Cardiac fibroblast (primary cell): ENCODE measurements around the gene SLC16A3.

Experiments
- DNase-seq, 2 donors: peaks; one replicate each; pipeline versions ENCODE4 v3.0.0 to v3.0.0-alpha.2; 2010; ENCODE audit warnings: low read depth in 2 of 2
- H3K4me3 ChIP-seq, 2 donors: replicated peaks in 1 of 2; 1 replicate in 1 of 2; 2 replicates in 1 of 2; pipeline ENCODE4 v1.5.1; 2011; ENCODE audit warnings: low read depth in 2 of 2, low read length in 2 of 2, mild to moderate bottlenecking in 2 of 2, moderate library complexity in 1 of 2
- TF ChIP-seq, protein P1 (sequence below): IDR thresholded peaks from one replicate; pipeline ENCODE4 v1.5.1; 2011; ENCODE audit warnings: low read depth, mild to moderate bottlenecking, low read length, inconsistent platforms

SLC16A3 gene

DNA sequence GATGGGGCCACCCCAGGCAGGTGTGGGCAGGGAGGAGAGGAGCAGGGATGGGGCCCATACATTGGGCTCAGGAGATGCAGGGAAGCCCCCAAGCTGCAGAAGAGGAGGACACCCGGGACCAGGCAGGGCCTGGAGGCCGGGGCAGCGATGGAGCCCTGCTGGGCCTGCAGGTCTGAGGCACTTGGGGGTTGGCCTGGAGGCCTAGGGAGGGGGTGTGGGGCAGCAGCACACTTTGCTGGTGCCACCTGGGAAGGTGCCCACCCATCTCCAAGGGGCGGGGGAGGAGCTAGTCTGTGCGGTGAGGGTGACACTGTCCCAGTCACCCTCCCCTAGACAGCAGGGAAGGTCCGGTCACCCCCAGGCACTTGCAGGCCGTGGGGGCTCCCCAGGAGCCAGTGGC is 9.8 kb upstream of the SLC16A3 start:
- no peak overlapping the region for H3K4me3 ChIP-seq
- TF ChIP-seq, protein P1, sequence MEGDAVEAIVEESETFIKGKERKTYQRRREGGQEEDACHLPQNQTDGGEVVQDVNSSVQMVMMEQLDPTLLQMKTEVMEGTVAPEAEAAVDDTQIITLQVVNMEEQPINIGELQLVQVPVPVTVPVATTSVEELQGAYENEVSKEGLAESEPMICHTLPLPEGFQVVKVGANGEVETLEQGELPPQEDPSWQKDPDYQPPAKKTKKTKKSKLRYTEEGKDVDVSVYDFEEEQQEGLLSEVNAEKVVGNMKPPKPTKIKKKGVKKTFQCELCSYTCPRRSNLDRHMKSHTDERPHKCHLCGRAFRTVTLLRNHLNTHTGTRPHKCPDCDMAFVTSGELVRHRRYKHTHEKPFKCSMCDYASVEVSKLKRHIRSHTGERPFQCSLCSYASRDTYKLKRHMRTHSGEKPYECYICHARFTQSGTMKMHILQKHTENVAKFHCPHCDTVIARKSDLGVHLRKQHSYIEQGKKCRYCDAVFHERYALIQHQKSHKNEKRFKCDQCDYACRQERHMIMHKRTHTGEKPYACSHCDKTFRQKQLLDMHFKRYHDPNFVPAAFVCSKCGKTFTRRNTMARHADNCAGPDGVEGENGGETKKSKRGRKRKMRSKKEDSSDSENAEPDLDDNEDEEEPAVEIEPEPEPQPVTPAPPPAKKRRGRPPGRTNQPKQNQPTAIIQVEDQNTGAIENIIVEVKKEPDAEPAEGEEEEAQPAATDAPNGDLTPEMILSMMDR: no peak
- DNase-seq: no peak

DNA sequence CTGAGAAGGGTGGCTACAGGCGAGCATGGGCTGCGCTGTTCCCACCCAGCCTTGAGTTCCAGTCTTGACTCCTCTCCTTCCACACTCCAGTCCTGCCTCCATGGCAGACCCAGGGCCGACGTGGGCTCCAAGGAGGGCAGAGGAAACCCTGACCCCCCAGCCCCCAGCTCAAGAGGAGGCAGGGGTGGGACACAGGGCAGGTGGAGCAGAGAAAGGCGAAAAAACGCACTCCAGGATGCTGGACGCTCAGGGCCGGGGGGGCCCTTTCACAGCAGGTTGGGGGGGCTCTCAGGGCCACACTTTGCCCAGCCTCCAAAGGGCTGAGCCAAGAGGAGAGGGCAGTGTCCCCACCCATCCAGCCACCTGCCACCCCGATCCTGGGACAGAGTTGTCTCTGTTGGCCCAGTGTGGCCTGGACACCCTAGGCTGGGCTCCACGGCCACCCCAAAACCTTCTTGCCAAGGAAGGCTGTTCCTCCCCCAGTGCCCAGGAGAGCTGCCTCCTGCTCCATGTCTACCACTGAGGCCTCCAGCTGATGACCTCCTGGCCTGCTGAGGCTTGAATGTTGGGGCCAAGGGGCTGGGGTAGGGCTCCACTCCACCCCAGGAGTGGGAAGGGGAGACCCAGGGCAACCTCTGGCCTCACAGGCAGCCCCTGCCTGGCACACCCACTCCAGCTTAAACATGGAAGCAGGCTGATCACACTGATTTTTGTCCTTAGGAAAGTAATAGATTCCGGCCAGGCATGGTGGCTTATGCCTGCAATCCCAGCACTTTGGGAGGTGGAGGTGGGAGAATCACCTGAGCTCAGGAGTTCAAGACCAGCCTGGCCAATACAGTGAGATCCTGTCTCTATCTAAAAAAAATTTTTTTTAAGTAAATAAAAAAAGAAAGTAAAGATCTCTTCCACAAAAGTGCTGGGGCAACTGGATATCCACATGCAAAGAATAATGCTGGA is 8.8 kb upstream of the SLC16A3 start:
- TF ChIP-seq, protein P1: no peak
- no peak overlapping the region for H3K4me3 ChIP-seq

DNA sequence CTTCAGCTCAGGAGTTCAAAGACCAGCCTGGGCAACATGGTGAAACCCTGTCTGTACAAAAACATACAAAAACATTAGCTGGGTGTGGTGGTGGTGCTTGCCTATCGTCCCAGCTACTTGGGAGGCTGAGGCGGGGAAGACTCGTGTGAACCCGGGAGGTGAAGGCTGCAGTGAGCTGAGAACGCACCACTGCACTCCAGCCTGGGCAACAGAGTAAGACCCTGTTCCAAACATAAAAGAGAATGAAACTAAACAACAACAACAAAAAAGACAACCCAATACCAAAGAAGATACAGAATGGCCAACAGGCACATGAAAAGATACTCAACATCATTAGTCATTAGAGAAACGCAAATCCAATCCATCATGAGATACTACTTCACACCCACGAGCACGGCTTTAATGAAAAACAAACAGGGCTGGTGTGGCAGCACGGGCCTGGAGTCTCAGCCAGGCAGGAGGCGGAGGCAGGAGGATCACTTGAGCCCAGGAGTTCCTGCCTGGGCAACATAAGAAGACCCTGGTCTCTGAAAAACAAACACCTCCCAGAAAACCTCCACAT is 7.4 kb upstream of the SLC16A3 start:
- TF ChIP-seq, protein P1: no peak

More for the DNA sequence above, 8.8 kb upstream of the SLC16A3 start:
- DNase-seq: no peak

DNA sequence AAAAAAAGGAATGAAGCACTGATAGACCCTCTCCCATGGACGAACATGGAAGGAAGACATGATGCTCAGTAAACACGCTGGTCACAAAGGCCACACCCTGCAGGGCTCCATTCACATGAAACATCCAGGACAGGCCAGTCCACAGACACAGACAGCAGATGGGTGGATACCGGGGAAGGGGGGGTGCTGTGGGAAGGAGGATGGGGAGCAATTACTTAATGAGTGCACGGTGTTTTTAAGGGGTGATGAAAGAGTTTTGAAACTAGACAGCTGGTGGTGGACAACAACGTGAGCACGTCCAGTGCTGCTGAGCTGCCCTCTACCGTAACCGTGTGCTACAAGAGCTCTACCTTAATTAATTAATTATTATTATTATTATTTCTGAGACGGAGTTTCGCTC is 6.0 kb upstream of the SLC16A3 start:
- peak in 1 of 2 donors; percentile 18 for DNase-seq

More for the DNA sequence above, 7.4 kb upstream of the SLC16A3 start:
- no peak overlapping the region for H3K4me3 ChIP-seq
- DNase-seq: no peak

DNA sequence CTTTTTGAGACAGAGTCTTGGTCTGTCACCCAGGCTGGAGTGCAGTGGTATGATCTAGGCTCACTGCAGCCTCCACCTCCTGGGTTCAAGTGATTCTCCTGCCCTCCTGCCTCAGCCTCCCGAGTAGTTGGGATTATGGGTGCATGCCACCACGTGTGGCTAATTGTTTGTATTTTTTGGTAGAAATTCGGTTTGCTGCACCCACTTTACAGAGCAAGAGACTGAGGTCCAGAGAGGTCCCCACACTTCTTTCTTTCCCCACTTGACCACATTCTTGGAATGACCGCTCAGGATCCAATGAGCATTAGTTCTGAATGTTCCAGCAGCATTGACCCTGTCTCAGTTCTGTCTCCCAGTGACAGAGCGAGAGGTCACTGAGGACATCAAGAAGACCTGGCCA is 5.3 kb upstream of the SLC16A3 start:
- TF ChIP-seq, protein P1: no peak
- H3K4me3 ChIP-seq: no peak overlapping the region
- no peak for DNase-seq

More for the DNA sequence above, 6.0 kb upstream of the SLC16A3 start:
- TF ChIP-seq, protein P1: no peak
- no peak overlapping the region for H3K4me3 ChIP-seq

DNA sequence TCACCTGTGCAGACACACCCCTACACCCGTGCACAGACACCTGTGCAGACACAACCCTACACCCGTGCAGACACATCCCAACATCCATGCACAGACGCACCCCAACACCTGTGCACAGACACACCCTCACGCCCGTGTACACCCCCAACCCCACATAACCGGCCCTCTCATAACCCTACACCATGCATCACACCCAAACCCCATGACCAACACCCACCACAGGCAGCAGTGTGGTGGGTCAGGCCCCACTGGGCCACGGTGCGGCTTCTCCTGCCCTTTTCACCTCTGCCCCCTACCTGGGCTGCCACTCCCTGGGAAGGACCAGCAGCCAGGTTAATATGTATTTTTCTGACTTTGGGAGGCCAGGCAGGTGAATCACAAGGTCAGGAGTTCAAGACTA is 4.2 kb upstream of the SLC16A3 start:
- TF ChIP-seq, protein P1: no peak
- DNase-seq: no peak
- H3K4me3 ChIP-seq: no peak overlapping the region
